Smooth muscle cell (in vitro differentiated cells): ENCODE data around the gene MGST3. TPM values are rescaled to one million over a fixed set of nuclear protein-coding genes. Genes with fewer than 3 reads are reported as not detected.
"Not testable (repeated sequence)": the region's sequence is repeated elsewhere in the genome, so short reads cannot be mapped to it uniquely, and the experiment has no call there.

Source experiments
- DNase-seq: peaks from one replicate; lab custom pipeline; 2025; ENCODE audit not compliant: unreplicated experiment; lab: John Stamatoyannopoulos, UW
- H2AFZ ChIP-seq: fragments of 200-600 bp; sonication (generic); 2 replicates; pipeline ENCODE4 v1.6.0; 2016; ENCODE audit warnings: antibody characterized with exemption, low read depth, mild to moderate bottlenecking
- H3F3A ChIP-seq: fragments of 200-600 bp; sonication (generic); 2 replicates; pipeline ENCODE4 v1.6.0; 2017; ENCODE audit warnings: antibody characterized with exemption, low read depth
- H3K27ac ChIP-seq: fragments of 200-600 bp; sonication (generic); 2 replicates; pipeline ENCODE4 v1.5.1; 2016; ENCODE audit warnings: low read depth, mild to moderate bottlenecking
- H3K27me3 ChIP-seq: fragments of 200-600 bp; sonication (generic); 2 replicates; pipeline ENCODE4 v1.6.1; 2016; ENCODE audit warnings: low read depth, mild to moderate bottlenecking
- H3K36me3 ChIP-seq: fragments of 200-600 bp; sonication (generic); 2 replicates; pipeline ENCODE4 v1.5.1; 2016; ENCODE audit warnings: low read depth
- H3K4me1 ChIP-seq: fragments of 200-600 bp; sonication (generic); 2 replicates; pipeline ENCODE4 v1.5.1; 2016; ENCODE audit warnings: low read depth
- H3K4me2 ChIP-seq: fragments of 200-600 bp; sonication (generic); 2 replicates; pipeline ENCODE4 v1.6.0; 2016; ENCODE audit warnings: mild to moderate bottlenecking
- H3K4me3 ChIP-seq: fragments of 200-600 bp; sonication (generic); 2 replicates; pipeline ENCODE4 v1.5.1; 2016; ENCODE audit warnings: mild to moderate bottlenecking
- H3K79me2 ChIP-seq: fragments of 200-600 bp; sonication (generic); 2 replicates; pipeline ENCODE4 v1.6.0; 2016; ENCODE audit warnings: low read depth, mild to moderate bottlenecking
- H3K9ac ChIP-seq: fragments of 200-600 bp; sonication (generic); 2 replicates; pipeline ENCODE4 v1.6.0; 2016; ENCODE audit warnings: low read depth
- H3K9me3 ChIP-seq: fragments of 200-600 bp; sonication (generic); replicated peaks from 2 replicates; pipeline ENCODE4 v1.5.1; 2016; ENCODE audit warnings: low read depth
- H4K20me1 ChIP-seq: fragments of 200-600 bp; sonication (generic); 2 replicates; pipeline ENCODE4 v1.6.0; 2016; ENCODE audit warnings: low read depth
- CTCF ChIP-seq: fragments of 200-600 bp; sonication (generic); IDR thresholded peaks from 2 replicates; pipeline ENCODE4 v1.5.1; 2017; ENCODE audit warnings: borderline replicate concordance, mild to moderate bottlenecking, antibody characterized with exemption; ENCODE audit not compliant: insufficient read depth, poor library complexity, severe bottlenecking
- WGBS: methylation state at CpG from one replicate; pipeline ENCODE4 v1.1.7; 2016; ENCODE audit warnings: low lambda C conversion rate; 5-methylcytosine and 5-hydroxymethylcytosine counted together
- polyA plus RNA-seq: library from polyadenylated mRNA; unstranded; fragments of >200 nt; fragmentation: Nextera tagmentation; extraction: Ambion mirVana; gene quantifications from 2 replicates; pipeline ENCODE4 v1.2.1, GENCODE V29; 2016
- total RNA-seq: library from RNA; depleted of rRNA; stranded (reverse); fragments of >200 nt; gene quantifications from 2 replicates; pipeline ENCODE4 v1.2.3, GENCODE V29; 2014

The MGST3 gene
- total and polyA plus RNA-seq, 2 experiments from 2014 or later, result 155 to 265 TPM

DNA sequence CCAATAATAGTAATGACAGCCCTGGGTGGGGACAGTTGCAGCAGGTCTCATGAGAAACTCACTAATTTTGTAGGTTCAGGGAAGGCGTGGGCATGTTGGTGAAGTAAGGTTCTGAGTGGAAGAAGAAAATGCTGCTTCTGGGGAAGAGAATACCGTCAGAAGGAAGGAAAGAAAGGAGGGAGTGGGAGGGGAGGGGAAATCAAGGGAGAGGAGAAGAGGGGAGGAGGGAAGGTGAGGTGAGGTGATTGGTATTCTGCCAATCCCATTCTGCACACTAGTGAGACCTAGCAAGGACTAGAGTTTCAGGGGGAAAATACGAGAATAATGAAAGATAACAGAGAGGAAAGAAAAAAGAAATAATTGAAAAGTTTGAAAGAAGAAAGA lies 32.4 kb upstream of the MGST3 start:
- Histone ChIP-seq H2AFZ (peak overlapping the region; percentile 27), H3K27ac (peak overlapping the region; percentile 86), H3K27me3 (peaks cover 11% of the 10 kb centered on the region), H3K9ac (peak overlapping the region; percentile 87), H3K4me2 (peak overlapping the region; percentile 85), H4K20me1 (no peaks in the 10 kb centered on the region), H3K36me3 (no peaks in the 10 kb centered on the region), H3F3A (no peaks in the 10 kb centered on the region), H3K4me3 (peak overlapping the region; percentile 53), H3K79me2 (no peaks in the 10 kb centered on the region), H3K9me3 (no peaks in the 10 kb centered on the region), H3K4me1 (peaks cover 6% of the 10 kb centered on the region)
- 15% methylated on average over 3 of the region's 3 CpGs for WGBS
- no peak for TF ChIP-seq CTCF
- DNase-seq, result no peak

- WGBS, result 85% methylated on average over 4 of the region's 4 CpGs
- no peak overlapping the region for H3K4me2 ChIP-seq
- DNase-seq, result no peak
- no peak overlapping the region for H3K4me3 ChIP-seq
- H3K27me3 ChIP-seq, result no peaks in the 10 kb centered on the region
- TF ChIP-seq CTCF, result no peak
- H3K79me2 ChIP-seq, result no peaks in the 10 kb centered on the region
- H3K36me3 ChIP-seq, result no peaks in the 10 kb centered on the region
- no peaks in the 10 kb centered on the region for H3F3A ChIP-seq
- H3K27ac ChIP-seq, result no peak overlapping the region
- no peak overlapping the region for H3K9ac ChIP-seq
- H3K4me1 ChIP-seq, result peaks cover 6% of the 10 kb centered on the region
- no peaks in the 10 kb centered on the region for H4K20me1 ChIP-seq
- no peaks in the 10 kb centered on the region for H3K9me3 ChIP-seq
- no peak overlapping the region for H2AFZ ChIP-seq
These were observed 30.2 kb upstream of the MGST3 start for GRCh38 chr1:165600793-165601192.

DNA sequence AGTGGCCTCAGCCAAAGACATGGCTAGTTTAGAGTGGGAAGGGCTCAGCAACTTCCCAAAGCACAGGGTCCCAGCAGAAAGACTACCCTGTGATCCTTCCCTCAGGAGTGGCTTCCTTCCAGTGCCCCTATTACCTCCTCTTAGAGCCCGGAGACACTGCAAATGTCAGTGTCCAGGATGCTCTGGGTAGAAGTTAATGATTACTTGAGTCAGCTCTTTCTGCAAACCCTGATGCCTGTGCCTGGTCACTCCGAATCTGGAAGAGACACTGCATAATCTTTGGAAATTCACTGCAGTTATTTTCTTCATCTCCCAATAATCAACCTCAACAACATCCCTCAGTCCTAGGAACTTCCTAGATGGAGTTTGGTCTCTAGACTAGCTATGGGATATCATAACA lies 27.2 kb upstream of the MGST3 start:
- TF ChIP-seq CTCF, result no peak
- H2AFZ ChIP-seq, result no peak overlapping the region
- peaks cover 2% of the 10 kb centered on the region for H3K4me1 ChIP-seq
- H3K9me3 ChIP-seq, result no peaks in the 10 kb centered on the region
- no peak overlapping the region for H3K4me2 ChIP-seq
- no peak for DNase-seq
- 98% methylated on average over 2 of the region's 2 CpGs for WGBS
- H4K20me1 ChIP-seq, result no peaks in the 10 kb centered on the region
- H3K27me3 ChIP-seq, result no peaks in the 10 kb centered on the region
- H3K27ac ChIP-seq, result no peak overlapping the region
- no peak overlapping the region for H3K4me3 ChIP-seq
- H3F3A ChIP-seq, result no peaks in the 10 kb centered on the region
- H3K79me2 ChIP-seq, result no peaks in the 10 kb centered on the region
- H3K36me3 ChIP-seq, result no peaks in the 10 kb centered on the region
- H3K9ac ChIP-seq, result no peak overlapping the region

DNA sequence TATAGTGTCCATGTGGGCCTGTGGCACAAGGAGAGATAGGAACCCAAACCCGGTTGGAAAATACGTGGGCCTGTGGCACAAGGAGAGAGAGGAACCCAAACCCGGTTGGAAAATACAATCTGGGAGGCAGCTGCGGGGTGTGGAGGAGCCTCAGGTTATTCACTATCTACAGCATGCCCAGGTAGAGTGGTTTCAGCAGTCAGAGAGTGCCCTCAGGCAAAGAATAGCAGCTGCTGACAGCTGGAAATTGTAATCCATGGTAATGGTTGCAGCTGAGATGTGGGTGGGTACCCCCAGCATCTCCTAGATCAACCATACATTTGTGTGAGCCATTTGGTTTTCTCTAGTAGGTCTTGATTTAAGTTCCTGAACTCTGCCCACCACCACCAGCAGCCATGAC lies 25.8 kb upstream of the MGST3 start:
- Histone ChIP-seq H3K4me3 (no peak overlapping the region), H3K27ac (no peak overlapping the region), H3F3A (no peaks in the 10 kb centered on the region), H3K4me2 (no peak overlapping the region), H3K9me3 (no peaks in the 10 kb centered on the region), H2AFZ (no peak overlapping the region), H4K20me1 (no peaks in the 10 kb centered on the region), H3K27me3 (no peaks in the 10 kb centered on the region), H3K9ac (no peak overlapping the region), H3K4me1 (no peaks in the 10 kb centered on the region), H3K79me2 (no peaks in the 10 kb centered on the region), H3K36me3 (no peaks in the 10 kb centered on the region)
- WGBS, result 91% methylated on average over 4 of the region's 4 CpGs
- TF ChIP-seq CTCF, result no peak
- DNase-seq, result no peak

- WGBS, result 51% methylated on average over 12 of the region's 12 CpGs
- not testable (repeated sequence) for H3K4me3 ChIP-seq, H2AFZ ChIP-seq, H3K36me3 ChIP-seq, H4K20me1 ChIP-seq, H3K9ac ChIP-seq, DNase-seq, H3F3A ChIP-seq, H3K4me2 ChIP-seq, H3K79me2 ChIP-seq, H3K4me1 ChIP-seq, H3K9me3 ChIP-seq, H3K27ac ChIP-seq, H3K27me3 ChIP-seq
These were observed 24.4 kb upstream of the MGST3 start for GRCh38 chr1:165606676-165607075.
